Measurements from ENCODE around the gene FBXW7. TPM values are rescaled to one million over a fixed set of nuclear protein-coding genes. Genes with fewer than 3 reads are reported as not detected.

Gene FBXW7, protein sequence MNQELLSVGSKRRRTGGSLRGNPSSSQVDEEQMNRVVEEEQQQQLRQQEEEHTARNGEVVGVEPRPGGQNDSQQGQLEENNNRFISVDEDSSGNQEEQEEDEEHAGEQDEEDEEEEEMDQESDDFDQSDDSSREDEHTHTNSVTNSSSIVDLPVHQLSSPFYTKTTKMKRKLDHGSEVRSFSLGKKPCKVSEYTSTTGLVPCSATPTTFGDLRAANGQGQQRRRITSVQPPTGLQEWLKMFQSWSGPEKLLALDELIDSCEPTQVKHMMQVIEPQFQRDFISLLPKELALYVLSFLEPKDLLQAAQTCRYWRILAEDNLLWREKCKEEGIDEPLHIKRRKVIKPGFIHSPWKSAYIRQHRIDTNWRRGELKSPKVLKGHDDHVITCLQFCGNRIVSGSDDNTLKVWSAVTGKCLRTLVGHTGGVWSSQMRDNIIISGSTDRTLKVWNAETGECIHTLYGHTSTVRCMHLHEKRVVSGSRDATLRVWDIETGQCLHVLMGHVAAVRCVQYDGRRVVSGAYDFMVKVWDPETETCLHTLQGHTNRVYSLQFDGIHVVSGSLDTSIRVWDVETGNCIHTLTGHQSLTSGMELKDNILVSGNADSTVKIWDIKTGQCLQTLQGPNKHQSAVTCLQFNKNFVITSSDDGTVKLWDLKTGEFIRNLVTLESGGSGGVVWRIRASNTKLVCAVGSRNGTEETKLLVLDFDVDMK
- total RNA-seq, result 10 to 100 TPM; 34.5 to 40.5 TPM

DNA sequence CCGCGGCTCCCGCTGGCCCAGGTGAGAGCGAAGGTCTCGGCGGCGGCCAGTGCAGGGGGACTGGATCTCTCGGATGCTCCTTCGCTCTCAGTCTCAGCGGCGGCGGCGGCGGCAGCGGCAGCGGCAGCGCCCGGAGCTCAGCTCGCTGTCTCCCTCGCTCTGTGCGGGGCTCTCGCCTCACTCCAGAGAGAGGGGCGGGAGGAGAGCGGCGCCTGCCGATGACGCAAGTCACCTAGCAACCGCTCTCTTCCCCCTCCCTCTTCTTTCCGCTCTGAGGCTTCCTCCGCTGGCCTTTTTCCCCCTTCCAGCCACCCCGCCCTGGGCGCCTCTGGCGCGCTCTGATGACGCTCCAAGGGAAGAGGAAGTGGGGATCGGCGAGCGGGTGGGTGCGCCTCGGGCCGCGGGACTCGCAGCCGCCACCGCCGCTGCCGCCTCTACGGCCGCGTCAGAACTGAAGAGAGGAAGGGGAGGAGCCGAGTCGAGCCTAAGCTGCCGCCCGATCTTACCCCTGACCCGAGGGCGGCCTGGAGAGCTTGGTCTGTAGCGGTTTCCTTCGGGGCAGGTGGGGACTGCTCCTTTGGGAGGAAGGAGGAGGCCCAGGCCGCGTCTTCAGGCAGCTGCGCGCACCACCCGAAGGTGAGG, at the start of gene FBXW7:
FBXW7 (minus strand) TSS at position 190 of the 642 bp plus-strand sequence. CDS start 124,289 bp downstream, outside the sequence.
- H3K4me3 ChIP-seq, result peak within 1 kb of the TSS; percentile 96 to 100
- DNase-seq (peak; percentile 97 to 99 (median 98)), ATAC-seq (peak; percentile 98)
- no peaks in the 10 kb centered on the region for H3K36me3 ChIP-seq (replicated peaks in 1 of 2; ENCODE audit: insufficient read depth in 1 of 2, low read depth in 2 of 2)
- peak within 1 kb of the TSS; percentile 81 to 93 (median 89) for H3K27ac ChIP-seq
- 0 to 1% methylated on average over 29 to 47 of the region's 63 CpGs for WGBS, 2 donors
- peaks cover 31% of the 10 kb centered on the region for H3K4me1 ChIP-seq
- peak in 1 of 7 experiments; percentile 14 for TF ChIP-seq CTCF (IDR thresholded peaks at IDR 0.05)
- TF ChIP-seq POLR2A (IDR thresholded peaks at IDR 0.05), result peak; percentile 78 to 94 (median 90)
- intact Hi-C loops (cut with DNase I), result no loop called here
- H3K27me3 ChIP-seq, result no peaks in the 10 kb centered on the region
- peaks cover 0 to 11% (median 0%) of the 10 kb centered on the region in 3 donors for H3K9me3 ChIP-seq

GRCh38 chr4:152585023-152585441, 49.1 kb upstream of the FBXW7 start:
- no peaks in the 10 kb centered on the region for H3K36me3 ChIP-seq (replicated peaks in 1 of 2; ENCODE audit: insufficient read depth in 1 of 2, low read depth in 2 of 2)
- peak overlapping the region in 1 of 4 donors; percentile 9 for H3K27ac ChIP-seq
- intact Hi-C loops (cut with DNase I), result no loop called here
- TF ChIP-seq POLR2A (IDR thresholded peaks at IDR 0.05), result no peak
- no peak for TF ChIP-seq CTCF (IDR thresholded peaks at IDR 0.05)
- DNase-seq, result no peak
- no peaks in the 10 kb centered on the region for H3K9me3 ChIP-seq
- ATAC-seq, result no peak
- no peaks in the 10 kb centered on the region for H3K27me3 ChIP-seq
- H3K4me1 ChIP-seq, result no peaks in the 10 kb centered on the region
- H3K4me3 ChIP-seq, result no peak overlapping the region
- WGBS, 2 donors, result 51 to 70% methylated on average over 7 of the region's 7 CpGs

DNA sequence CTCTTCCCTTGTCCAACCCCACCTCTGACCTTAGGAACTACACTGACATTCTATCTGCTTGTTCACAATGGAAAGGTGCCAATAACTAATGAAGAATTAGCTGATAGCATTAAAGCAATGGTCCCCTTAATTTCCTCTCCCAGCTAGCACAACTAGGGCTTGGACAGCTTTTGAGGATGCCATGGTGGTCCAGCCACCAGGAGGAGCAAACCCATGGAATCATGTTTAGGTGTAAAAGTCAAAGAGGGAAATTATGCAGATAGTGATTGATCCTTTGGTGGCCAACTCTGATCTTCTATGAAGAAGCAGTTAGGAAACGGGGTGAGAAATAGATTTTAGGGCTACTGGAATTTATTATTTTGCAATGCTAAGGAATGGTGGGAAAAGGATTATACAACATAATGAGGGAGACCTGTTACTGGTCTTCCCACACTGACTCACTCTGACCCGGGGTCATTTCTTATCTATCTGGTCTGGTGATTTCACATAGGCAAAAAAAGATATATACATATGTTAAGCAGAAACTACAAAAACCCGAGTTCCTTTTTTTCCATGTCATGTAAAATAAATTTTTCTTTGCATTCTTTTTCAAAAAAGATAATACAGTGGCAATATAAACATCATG, 45.8 kb upstream of the FBXW7 start:
- Histone ChIP-seq H3K27ac (no peak overlapping the region), H3K4me3 (no peak overlapping the region), H3K9me3 (no peaks in the 10 kb centered on the region), H3K4me1 (no peaks in the 10 kb centered on the region), H3K36me3 (replicated peaks in 1 of 2; ENCODE audit: insufficient read depth in 1 of 2, low read depth in 2 of 2) (no peaks in the 10 kb centered on the region), H3K27me3 (no peaks in the 10 kb centered on the region)
- no peak for TF ChIP-seq CTCF (IDR thresholded peaks at IDR 0.05)
- TF ChIP-seq POLR2A (IDR thresholded peaks at IDR 0.05), result no peak
- ATAC-seq, result no peak
- 65 to 68% methylated on average over 3 of the region's 3 CpGs for WGBS, 2 donors
- no peak for DNase-seq
- intact Hi-C loops (cut with DNase I), result no loop called here

- intact Hi-C loops (cut with DNase I), result no loop called here
- no peaks in the 10 kb centered on the region for H3K27me3 ChIP-seq
- DNase-seq, result no peak
- H3K9me3 ChIP-seq, result no peaks in the 10 kb centered on the region
- no peaks in the 10 kb centered on the region for H3K4me1 ChIP-seq
- no peak for ATAC-seq
- no peak overlapping the region for H3K27ac ChIP-seq
- no peak overlapping the region for H3K4me3 ChIP-seq
- TF ChIP-seq CTCF (IDR thresholded peaks at IDR 0.05), result no peak
- TF ChIP-seq POLR2A (IDR thresholded peaks at IDR 0.05), result no peak
- WGBS, 2 donors, result 84 to 86% methylated on average over 6 of the region's 6 CpGs
- H3K36me3 ChIP-seq (replicated peaks in 1 of 2; ENCODE audit: insufficient read depth in 1 of 2, low read depth in 2 of 2), result no peaks in the 10 kb centered on the region
Measured at GRCh38 chr4:152579916-152580315, 44.0 kb upstream of the FBXW7 start.

Measured in body of pancreas (tissue), 4 donors.